Suprapubic skin (tissue), 4 donors: Measurements from ENCODE around the gene CKAP4. TPM values are rescaled to one million over a fixed set of nuclear protein-coding genes. Genes with fewer than 3 reads are reported as not detected.

Experiments used
- DNase-seq, 2 donors: peaks; one replicate each; pipeline ENCODE4 v3.0.0-alpha.2; 2019; ENCODE audit warnings: low spot score in 2 of 2
- H3K27ac ChIP-seq: fragments of 200-600 bp; sonication (generic); one replicate; pipeline ENCODE4 v1.5.1; 2019
- H3K27me3 ChIP-seq: fragments of 200-600 bp; sonication (generic); one replicate; pipeline ENCODE4 v1.5.1; 2019
- H3K36me3 ChIP-seq: fragments of 200-600 bp; sonication (generic); one replicate; pipeline ENCODE4 v1.5.1; 2019
- H3K4me1 ChIP-seq: fragments of 200-600 bp; sonication (generic); one replicate; pipeline ENCODE4 v1.5.1; 2019
- H3K4me3 ChIP-seq: fragments of 200-600 bp; sonication (generic); one replicate; pipeline ENCODE4 v1.5.1; 2019; ENCODE audit warnings: mild to moderate bottlenecking
- H3K9me3 ChIP-seq: fragments of 200-600 bp; sonication (generic); one replicate; pipeline ENCODE4 v1.5.1; 2019
- EP300 ChIP-seq: sonication (generic); formaldehyde crosslinking; IDR thresholded peaks from one replicate; pipeline ENCODE4 v1.6.1; 2017; ENCODE audit warnings: antibody characterized with exemption
- POLR2A ChIP-seq, 2 donors: fragments of 450-650 bp; IDR thresholded peaks; one replicate each; pipeline ENCODE4 v1.6.1; 2017; ENCODE audit warnings: antibody characterized with exemption in 2 of 2, mild to moderate bottlenecking in 2 of 2, moderate library complexity in 2 of 2
- POLR2AphosphoS5 ChIP-seq, 3 donors: sonication (generic); formaldehyde crosslinking; IDR thresholded peaks; one replicate each; pipeline ENCODE4 v1.6.1; 2017; ENCODE audit warnings: antibody characterized with exemption in 3 of 3
- WGBS: methylation state at CpG from one replicate; pipeline ENCODE4 v1.1.5; 2018; 5-methylcytosine and 5-hydroxymethylcytosine counted together
- total RNA-seq, 4 donors: library from RNA; depleted of rRNA; stranded (reverse); fragments of >200 nt; gene quantifications; one replicate each; pipeline ENCODE4 v1.1.0, GENCODE V29; 2016
- TF ChIP-seq, protein P1 (sequence below), 2 donors: fragments of 200-600 bp in 1 of 2; fragments of 450-650 bp in 1 of 2; sonication (generic) in 1 of 2; IDR thresholded peaks; one replicate each; pipeline ENCODE4 v1.5.1; 2016 to 2019; ENCODE audit warnings: antibody characterized with exemption in 2 of 2, mild to moderate bottlenecking in 1 of 2, moderate library complexity in 1 of 2

CKAP4 gene
- total RNA-seq, 4 donors from 2014 or later = 38.5 to 75.3 (median 58.7) TPM

GRCh38 chr12:106280106-106280505 is 32.3 kb upstream of the CKAP4 start:
- H3K27me3 ChIP-seq = no peaks in the 10 kb centered on the region
- 81% methylated on average over 4 of the region's 4 CpGs for WGBS
- DNase-seq = no peak
- H3K27ac ChIP-seq = no peak overlapping the region
- no peaks in the 10 kb centered on the region for H3K36me3 ChIP-seq
- peaks cover 7% of the 10 kb centered on the region for H3K9me3 ChIP-seq
- H3K4me1 ChIP-seq = peaks cover 12% of the 10 kb centered on the region
- no peak for TF ChIP-seq EP300
- no peak for TF ChIP-seq POLR2A (IDR thresholded peaks at IDR 0.05)
- TF ChIP-seq, protein P1, sequence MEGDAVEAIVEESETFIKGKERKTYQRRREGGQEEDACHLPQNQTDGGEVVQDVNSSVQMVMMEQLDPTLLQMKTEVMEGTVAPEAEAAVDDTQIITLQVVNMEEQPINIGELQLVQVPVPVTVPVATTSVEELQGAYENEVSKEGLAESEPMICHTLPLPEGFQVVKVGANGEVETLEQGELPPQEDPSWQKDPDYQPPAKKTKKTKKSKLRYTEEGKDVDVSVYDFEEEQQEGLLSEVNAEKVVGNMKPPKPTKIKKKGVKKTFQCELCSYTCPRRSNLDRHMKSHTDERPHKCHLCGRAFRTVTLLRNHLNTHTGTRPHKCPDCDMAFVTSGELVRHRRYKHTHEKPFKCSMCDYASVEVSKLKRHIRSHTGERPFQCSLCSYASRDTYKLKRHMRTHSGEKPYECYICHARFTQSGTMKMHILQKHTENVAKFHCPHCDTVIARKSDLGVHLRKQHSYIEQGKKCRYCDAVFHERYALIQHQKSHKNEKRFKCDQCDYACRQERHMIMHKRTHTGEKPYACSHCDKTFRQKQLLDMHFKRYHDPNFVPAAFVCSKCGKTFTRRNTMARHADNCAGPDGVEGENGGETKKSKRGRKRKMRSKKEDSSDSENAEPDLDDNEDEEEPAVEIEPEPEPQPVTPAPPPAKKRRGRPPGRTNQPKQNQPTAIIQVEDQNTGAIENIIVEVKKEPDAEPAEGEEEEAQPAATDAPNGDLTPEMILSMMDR (IDR thresholded peaks at IDR 0.05) = no peak
- no peak for TF ChIP-seq POLR2AphosphoS5 (IDR thresholded peaks at IDR 0.05)
- no peak overlapping the region for H3K4me3 ChIP-seq

GRCh38 chr12:106276032-106276740 is 28.4 kb upstream of the CKAP4 start:
- Histone ChIP-seq H3K4me3 (no peak overlapping the region), H3K27ac (no peak overlapping the region), H3K36me3 (no peaks in the 10 kb centered on the region), H3K9me3 (no peaks in the 10 kb centered on the region), H3K27me3 (no peaks in the 10 kb centered on the region), H3K4me1 (peaks cover 9% of the 10 kb centered on the region)
- TF ChIP-seq POLR2A (IDR thresholded peaks at IDR 0.05) = no peak
- TF ChIP-seq POLR2AphosphoS5 (IDR thresholded peaks at IDR 0.05) = no peak
- no peak for TF ChIP-seq EP300
- TF ChIP-seq, protein P1 (IDR thresholded peaks at IDR 0.05) = no peak
- 96% methylated on average over 4 of the region's 4 CpGs for WGBS
- no peak for DNase-seq

DNA sequence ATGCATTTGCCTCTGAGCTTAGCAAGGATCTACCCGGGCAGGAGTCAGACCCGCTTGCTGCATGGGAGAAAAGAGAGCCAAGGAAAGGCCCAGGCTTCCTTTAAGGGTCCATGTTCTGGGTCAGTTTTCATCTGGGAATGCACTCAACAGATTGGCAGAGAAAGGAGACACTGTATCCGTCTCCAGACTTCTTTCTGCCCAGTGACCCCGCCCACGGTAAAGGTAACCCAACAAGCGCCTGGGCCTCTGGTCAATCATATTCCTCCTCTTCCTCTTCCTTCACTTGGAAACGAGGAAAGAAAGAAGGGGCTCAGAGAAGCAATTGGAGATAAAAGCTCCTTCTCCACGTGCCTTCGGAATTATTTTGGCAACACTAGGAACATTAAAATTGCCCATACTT is 27.6 kb upstream of the CKAP4 start:
- 83% methylated on average over 9 of the region's 9 CpGs for WGBS
- no peak for TF ChIP-seq EP300
- TF ChIP-seq, protein P1 (IDR thresholded peaks at IDR 0.05) = no peak
- H3K27ac ChIP-seq = no peak overlapping the region

GRCh38 chr12:106274575-106275121 is 26.8 kb upstream of the CKAP4 start:
- 68% methylated on average over 7 of the region's 7 CpGs for WGBS
- no peaks in the 10 kb centered on the region for H3K27me3 ChIP-seq
- no peak for DNase-seq
- no peaks in the 10 kb centered on the region for H3K9me3 ChIP-seq
- H3K4me1 ChIP-seq = peaks cover 13% of the 10 kb centered on the region
- H3K4me3 ChIP-seq = no peak overlapping the region
- TF ChIP-seq, protein P1 (IDR thresholded peaks at IDR 0.05) = no peak
- TF ChIP-seq POLR2A (IDR thresholded peaks at IDR 0.05) = no peak
- no peak for TF ChIP-seq POLR2AphosphoS5 (IDR thresholded peaks at IDR 0.05)
- TF ChIP-seq EP300 = no peak
- H3K27ac ChIP-seq = no peak overlapping the region
- no peaks in the 10 kb centered on the region for H3K36me3 ChIP-seq

More for the DNA sequence above, 27.6 kb upstream of the CKAP4 start:
- peaks cover 13% of the 10 kb centered on the region for H3K4me1 ChIP-seq
- DNase-seq = no peak
- H3K36me3 ChIP-seq = no peaks in the 10 kb centered on the region
- no peaks in the 10 kb centered on the region for H3K9me3 ChIP-seq
- no peak overlapping the region for H3K4me3 ChIP-seq
- no peaks in the 10 kb centered on the region for H3K27me3 ChIP-seq

DNA sequence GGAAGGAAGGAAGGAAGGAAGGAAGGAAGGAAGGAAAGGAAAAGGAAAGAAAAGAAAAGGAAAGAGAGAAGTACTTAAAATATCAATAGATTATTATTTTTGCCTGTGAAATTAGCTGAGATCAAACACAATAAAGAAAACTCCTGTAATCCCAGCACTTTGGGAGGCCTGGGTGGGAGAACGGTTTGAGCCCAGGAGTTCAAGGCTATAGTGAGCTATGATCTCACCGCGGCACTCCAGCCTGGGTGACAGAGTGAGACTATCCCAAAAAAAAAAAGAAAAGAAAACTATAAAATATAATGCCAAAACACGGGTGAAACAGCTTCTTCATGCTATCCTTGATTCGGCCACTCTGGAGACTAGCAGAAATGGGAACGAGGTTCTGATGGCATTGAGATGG is 26.2 kb upstream of the CKAP4 start:
- WGBS = 85% methylated on average over 6 of the region's 6 CpGs
- Histone ChIP-seq H3K9me3 (no peaks in the 10 kb centered on the region), H3K27ac (no peak overlapping the region), H3K27me3 (no peaks in the 10 kb centered on the region), H3K4me1 (peaks cover 13% of the 10 kb centered on the region), H3K36me3 (no peaks in the 10 kb centered on the region), H3K4me3 (no peak overlapping the region)
- DNase-seq = no peak
- TF ChIP-seq EP300 (no peak), POLR2AphosphoS5 (IDR thresholded peaks at IDR 0.05) (no peak), POLR2A (IDR thresholded peaks at IDR 0.05) (no peak)
- TF ChIP-seq, protein P1 (IDR thresholded peaks at IDR 0.05) = no peak
